ENCODE data around the gene RPL32.

Gene RPL32

DNA sequence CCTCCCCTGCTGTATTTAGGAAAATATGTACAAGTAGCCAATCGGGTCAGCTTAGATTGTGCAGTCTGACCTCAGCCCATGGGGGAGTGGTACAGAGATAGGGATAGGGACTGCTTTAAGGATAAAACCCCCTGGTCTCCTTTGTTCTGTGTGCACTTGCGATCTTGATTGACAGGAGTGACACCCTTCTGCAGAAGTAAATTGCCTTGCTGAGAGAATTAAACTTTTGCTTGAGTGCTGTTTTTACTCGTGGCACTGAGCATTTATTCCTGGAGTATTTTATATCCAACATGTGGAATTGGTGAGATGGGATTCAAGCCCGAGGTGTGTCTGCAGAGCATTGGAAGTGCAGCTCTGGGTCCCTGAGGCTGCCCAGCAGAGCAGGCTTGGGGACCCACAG lies 23.9 kb upstream of the RPL32 start:
- H3K14ac ChIP-seq (ENCODE audit: low read length in 2 of 2), result no peak overlapping the region
- no peaks in the 10 kb centered on the region for H3K79me1 ChIP-seq (replicated peaks; ENCODE audit: low read length, poor library complexity, severe bottlenecking)
- H3K23ac ChIP-seq (ENCODE audit: low read length in 2 of 2), result no peak overlapping the region
- no peak overlapping the region for H2BK120ac ChIP-seq (ENCODE audit: low read depth, low read length)
- H4K91ac ChIP-seq (ENCODE audit: low read length), result no peak overlapping the region
- no peaks in the 10 kb centered on the region for H3K36me3 ChIP-seq (ENCODE audit: control insufficient read depth in 1 of 2, insufficient read depth in 2 of 2, low read depth in 1 of 2, low read length in 2 of 2)
- H2BK5ac ChIP-seq (ENCODE audit: low read depth, low read length, poor library complexity, severe bottlenecking), result no peak overlapping the region
- H3K18ac ChIP-seq (ENCODE audit: low read depth in 1 of 2, low read length in 2 of 2), result no peak overlapping the region
- H2AK5ac ChIP-seq (ENCODE audit: low read length, severe bottlenecking), result no peak overlapping the region
- H3K27ac ChIP-seq (ENCODE audit: low read length, poor library complexity, severe bottlenecking), result no peak overlapping the region
- H4K8ac ChIP-seq (ENCODE audit: low read length), result no peak overlapping the region
- no peak overlapping the region for H2BK12ac ChIP-seq (ENCODE audit: low read length in 2 of 2)
- peaks cover 12% of the 10 kb centered on the region for H3K9me3 ChIP-seq (ENCODE audit: control insufficient read depth, low read length)
- DNase-seq, result no peak
- H3K9ac ChIP-seq (ENCODE audit: low read length), result no peak overlapping the region
- no peak overlapping the region for H3K4me3 ChIP-seq (ENCODE audit: insufficient read depth in 1 of 2, low read depth in 1 of 2, low read length in 2 of 2)
- peaks cover 8% of the 10 kb centered on the region for H3K4me1 ChIP-seq (ENCODE audit: control insufficient read depth, insufficient read depth, low read depth, low read length)
- H3K4me2 ChIP-seq (ENCODE audit: low read length, poor library complexity, severe bottlenecking), result no peak overlapping the region
- no peak overlapping the region for H2AFZ ChIP-seq (ENCODE audit: low read depth, low read length)
- H3K27me3 ChIP-seq (ENCODE audit: control insufficient read depth in 1 of 2, insufficient read depth in 1 of 2, low read length in 2 of 2), result peaks cover 17 to 26% of the 10 kb centered on the region in 2 experiments
- WGBS, result 89% methylated on average over 4 of the region's 4 CpGs
- no peak overlapping the region for H2BK15ac ChIP-seq (ENCODE audit: low read depth, poor library complexity, severe bottlenecking)
- no peak overlapping the region for H3K4ac ChIP-seq (ENCODE audit: low read depth in 1 of 2, low read length in 2 of 2)

DNA sequence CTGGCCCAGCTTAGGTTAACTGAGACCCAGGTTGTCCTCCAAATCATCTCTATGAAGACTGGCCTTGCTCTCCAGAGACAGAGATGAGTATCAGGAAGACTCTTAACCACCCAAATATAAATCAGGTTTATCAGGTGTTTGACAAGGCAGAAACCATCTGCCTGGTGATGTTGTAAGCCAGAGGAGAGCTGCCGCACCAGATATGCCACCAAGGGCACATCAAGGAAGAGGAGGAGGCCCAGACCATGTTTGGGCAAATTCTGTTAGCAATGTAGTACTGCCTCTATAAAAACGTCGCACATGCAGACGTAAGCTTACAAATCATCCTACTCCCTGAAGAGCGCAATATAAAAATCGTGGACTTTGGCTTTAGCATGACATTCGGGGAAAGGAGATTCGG lies 21.0 kb upstream of the RPL32 start:
- no peak for DNase-seq
- Histone ChIP-seq H3K9ac (ENCODE audit: low read length) (no peak overlapping the region), H2BK12ac (ENCODE audit: low read length in 2 of 2) (no peak overlapping the region), H3K4me2 (ENCODE audit: low read length, poor library complexity, severe bottlenecking) (no peak overlapping the region), H2BK15ac (ENCODE audit: low read depth, poor library complexity, severe bottlenecking) (no peak overlapping the region), H2AK5ac (ENCODE audit: low read length, severe bottlenecking) (no peak overlapping the region), H2BK120ac (ENCODE audit: low read depth, low read length) (no peak overlapping the region), H3K14ac (ENCODE audit: low read length in 2 of 2) (no peak overlapping the region), H3K4me1 (ENCODE audit: control insufficient read depth, insufficient read depth, low read depth, low read length) (no peaks in the 10 kb centered on the region), H3K27me3 (ENCODE audit: control insufficient read depth in 1 of 2, insufficient read depth in 1 of 2, low read length in 2 of 2) (peaks cover 18 to 38% of the 10 kb centered on the region in 2 experiments), H3K27ac (ENCODE audit: low read length, poor library complexity, severe bottlenecking) (no peak overlapping the region), H3K18ac (ENCODE audit: low read depth in 1 of 2, low read length in 2 of 2) (no peak overlapping the region), H3K79me1 (replicated peaks; ENCODE audit: low read length, poor library complexity, severe bottlenecking) (no peaks in the 10 kb centered on the region), H3K23ac (ENCODE audit: low read length in 2 of 2) (no peak overlapping the region), H2AFZ (ENCODE audit: low read depth, low read length) (no peak overlapping the region), H3K36me3 (ENCODE audit: control insufficient read depth in 1 of 2, insufficient read depth in 2 of 2, low read depth in 1 of 2, low read length in 2 of 2) (no peaks in the 10 kb centered on the region), H4K91ac (ENCODE audit: low read length) (no peak overlapping the region), H3K9me3 (ENCODE audit: control insufficient read depth, low read length) (peaks cover 12% of the 10 kb centered on the region), H3K4ac (ENCODE audit: low read depth in 1 of 2, low read length in 2 of 2) (no peak overlapping the region), H3K4me3 (ENCODE audit: insufficient read depth in 1 of 2, low read depth in 1 of 2, low read length in 2 of 2) (no peak overlapping the region), H2BK5ac (ENCODE audit: low read depth, low read length, poor library complexity, severe bottlenecking) (no peak overlapping the region), H4K8ac (ENCODE audit: low read length) (no peak overlapping the region)
- 93% methylated on average over 8 of the region's 8 CpGs for WGBS

- H2BK15ac ChIP-seq (ENCODE audit: low read depth, poor library complexity, severe bottlenecking), result no peak overlapping the region
- no peak overlapping the region for H3K23ac ChIP-seq (ENCODE audit: low read length in 2 of 2)
- H3K4me2 ChIP-seq (ENCODE audit: low read length, poor library complexity, severe bottlenecking), result no peak overlapping the region
- no peak overlapping the region for H3K9ac ChIP-seq (ENCODE audit: low read length)
- H3K4me1 ChIP-seq (ENCODE audit: control insufficient read depth, insufficient read depth, low read depth, low read length), result no peaks in the 10 kb centered on the region
- no peaks in the 10 kb centered on the region for H3K36me3 ChIP-seq (ENCODE audit: control insufficient read depth in 1 of 2, insufficient read depth in 2 of 2, low read depth in 1 of 2, low read length in 2 of 2)
- H3K79me1 ChIP-seq (replicated peaks; ENCODE audit: low read length, poor library complexity, severe bottlenecking), result no peaks in the 10 kb centered on the region
- no peak overlapping the region for H3K18ac ChIP-seq (ENCODE audit: low read depth in 1 of 2, low read length in 2 of 2)
- no peak overlapping the region for H3K4me3 ChIP-seq (ENCODE audit: insufficient read depth in 1 of 2, low read depth in 1 of 2, low read length in 2 of 2)
- H4K91ac ChIP-seq (ENCODE audit: low read length), result no peak overlapping the region
- no peak overlapping the region for H2BK120ac ChIP-seq (ENCODE audit: low read depth, low read length)
- no peak overlapping the region for H3K4ac ChIP-seq (ENCODE audit: low read depth in 1 of 2, low read length in 2 of 2)
- no peak for DNase-seq
- H4K8ac ChIP-seq (ENCODE audit: low read length), result no peak overlapping the region
- peaks cover 25 to 44% of the 10 kb centered on the region in 2 experiments for H3K27me3 ChIP-seq (ENCODE audit: control insufficient read depth in 1 of 2, insufficient read depth in 1 of 2, low read length in 2 of 2)
- H3K14ac ChIP-seq (ENCODE audit: low read length in 2 of 2), result no peak overlapping the region
- no peak overlapping the region for H2BK12ac ChIP-seq (ENCODE audit: low read length in 2 of 2)
- no peak overlapping the region for H2AK5ac ChIP-seq (ENCODE audit: low read length, severe bottlenecking)
- no peak overlapping the region for H3K27ac ChIP-seq (ENCODE audit: low read length, poor library complexity, severe bottlenecking)
- H2BK5ac ChIP-seq (ENCODE audit: low read depth, low read length, poor library complexity, severe bottlenecking), result no peak overlapping the region
- H3K9me3 ChIP-seq (ENCODE audit: control insufficient read depth, low read length), result peaks cover 12% of the 10 kb centered on the region
- WGBS, result 91% methylated on average over 5 of the region's 5 CpGs
- no peak overlapping the region for H2AFZ ChIP-seq (ENCODE audit: low read depth, low read length)
These were observed 20.2 kb upstream of the RPL32 start for GRCh38 chr3:12861611-12862010.

DNA sequence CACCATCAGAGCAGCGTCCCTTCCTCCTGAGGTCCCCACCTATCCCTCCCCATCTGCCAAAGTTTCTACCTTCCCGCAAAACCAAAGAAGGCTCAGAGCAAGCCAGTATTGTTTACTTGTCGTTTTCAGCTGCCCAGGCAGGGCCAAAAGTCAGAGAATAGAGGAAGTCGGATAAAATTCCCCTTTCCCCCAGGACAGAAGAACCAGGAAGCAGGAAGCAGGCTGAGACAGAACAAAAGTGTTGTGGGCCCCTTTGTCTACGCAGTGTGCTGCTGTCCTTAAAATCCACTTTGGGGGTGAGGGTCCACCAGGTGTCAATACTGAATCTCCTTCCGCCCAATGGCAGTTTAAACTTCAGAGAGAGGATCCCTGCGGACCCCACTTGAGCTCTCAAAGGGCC lies 18.5 kb upstream of the RPL32 start:
- WGBS, result 75% methylated on average over 7 of the region's 7 CpGs
- no peak overlapping the region for H2AFZ ChIP-seq (ENCODE audit: low read depth, low read length)

More for the DNA sequence above, 18.5 kb upstream of the RPL32 start:
- Histone ChIP-seq H2BK120ac (ENCODE audit: low read depth, low read length) (no peak overlapping the region), H3K79me1 (replicated peaks; ENCODE audit: low read length, poor library complexity, severe bottlenecking) (no peaks in the 10 kb centered on the region), H3K27ac (ENCODE audit: low read length, poor library complexity, severe bottlenecking) (no peak overlapping the region), H3K14ac (ENCODE audit: low read length in 2 of 2) (no peak overlapping the region), H2BK15ac (ENCODE audit: low read depth, poor library complexity, severe bottlenecking) (no peak overlapping the region), H3K4ac (ENCODE audit: low read depth in 1 of 2, low read length in 2 of 2) (no peak overlapping the region), H3K36me3 (ENCODE audit: control insufficient read depth in 1 of 2, insufficient read depth in 2 of 2, low read depth in 1 of 2, low read length in 2 of 2) (no peaks in the 10 kb centered on the region), H2BK12ac (ENCODE audit: low read length in 2 of 2) (no peak overlapping the region), H3K9ac (ENCODE audit: low read length) (no peak overlapping the region), H3K9me3 (ENCODE audit: control insufficient read depth, low read length) (peaks cover 3% of the 10 kb centered on the region), H4K8ac (ENCODE audit: low read length) (no peak overlapping the region), H3K4me2 (ENCODE audit: low read length, poor library complexity, severe bottlenecking) (no peak overlapping the region), H4K91ac (ENCODE audit: low read length) (no peak overlapping the region), H3K4me3 (ENCODE audit: insufficient read depth in 1 of 2, low read depth in 1 of 2, low read length in 2 of 2) (no peak overlapping the region), H3K27me3 (ENCODE audit: control insufficient read depth in 1 of 2, insufficient read depth in 1 of 2, low read length in 2 of 2) (peaks cover 34 to 50% of the 10 kb centered on the region in 2 experiments), H2AK5ac (ENCODE audit: low read length, severe bottlenecking) (no peak overlapping the region), H3K18ac (ENCODE audit: low read depth in 1 of 2, low read length in 2 of 2) (no peak overlapping the region), H3K4me1 (ENCODE audit: control insufficient read depth, insufficient read depth, low read depth, low read length) (no peaks in the 10 kb centered on the region), H2BK5ac (ENCODE audit: low read depth, low read length, poor library complexity, severe bottlenecking) (no peak overlapping the region), H3K23ac (ENCODE audit: low read length in 2 of 2) (no peak overlapping the region)
- no peak for DNase-seq
